K562 (cell line): ENCODE measurements around the gene MYO10. TPM values are rescaled to one million over a fixed set of nuclear protein-coding genes. Genes with fewer than 3 reads are reported as not detected.

Source experiments
- ATAC-seq: fragments of 200-7000 bp; cut with Tn5 transposase; 3 replicates; pipeline ENCODE4 v1.9.1; 2020; ENCODE audit warnings: moderate library complexity
- BruUV-seq: library from RNA; stranded (reverse); fragments of 400-500 nt; replicated peaks from 2 replicates; lab custom pipeline; 2021; lab: Mats Ljungman, UMichigan
- CTCF ChIA-PET: fragments of 300-600 bp; formaldehyde crosslinking; extraction: SDS; loops from one replicate; lab custom pipeline; 2021; ENCODE audit warnings: low intra/inter-chr PET ratio; lab: Yijun Ruan, JAX
- POLR2A ChIA-PET: fragments of 300-600, 350-650 bp; sonication (Branson Sonifier 250); formaldehyde crosslinking; extraction: SDS; loops from one replicate; lab custom pipeline; 2021; ENCODE audit warnings: antibody characterized with exemption, inconsistent platforms; lab: Yijun Ruan, JAX
- DNase-seq, 4 experiments: peaks; one replicate each; pipeline versions ENCODE4 v3.0.0 to v3.0.0-alpha.2; 2011 to 2018; ENCODE audit warnings: low spot score in 3 of 4, mixed read lengths in 3 of 4; ENCODE audit errors: extremely low read depth in 1 of 4
- FAIRE-seq: peaks from 2 replicates; lab custom pipeline; 2011; peaks lifted over from hg19 to GRCh38; lab: Jason Lieb, UNC
- H2AFZ ChIP-seq: 2 replicates; pipeline ENCODE4 v1.6.0; 2011; ENCODE audit warnings: low read depth, low read length, control low read depth, inconsistent platforms
- H3K27ac ChIP-seq: fragments of 200-600 bp; 3 replicates; pipeline ENCODE4 v1.8.0; 2011; ENCODE audit warnings: low read depth, mild to moderate bottlenecking, control low read depth, inconsistent platforms, low read length, moderate library complexity, mixed read lengths; ENCODE audit errors: extremely low read depth
- H3K27me3 ChIP-seq, 2 experiments: fragments of 300-600 bp in 1 of 2; 2 replicates in 1 of 2; 3 replicates in 1 of 2; pipeline versions ENCODE4 v1.6.0 to v1.8.0; 2011; ENCODE audit warnings: inconsistent platforms in 2 of 2, low read length in 2 of 2, mild to moderate bottlenecking in 1 of 2, mixed read lengths in 1 of 2, moderate library complexity in 1 of 2; ENCODE audit not compliant: control insufficient read depth in 2 of 2, insufficient read depth in 2 of 2
- H3K36me3 ChIP-seq: fragments of 300-600 bp; 3 replicates; pipeline ENCODE4 v1.8.0; 2011; ENCODE audit warnings: mild to moderate bottlenecking, low read length, inconsistent platforms; ENCODE audit not compliant: control insufficient read depth, insufficient read depth
- H3K4me1 ChIP-seq, 2 experiments: fragments of 200-600 bp in 1 of 2; replicated peaks in 1 of 2; 2 replicates in 1 of 2; 3 replicates in 1 of 2; pipeline versions ENCODE4 v1.5.1 to v1.8.0; 2011; ENCODE audit warnings: inconsistent platforms in 2 of 2, low read length in 2 of 2, mild to moderate bottlenecking in 1 of 2, mixed read lengths in 1 of 2, moderate library complexity in 1 of 2; ENCODE audit not compliant: control insufficient read depth in 2 of 2, insufficient read depth in 2 of 2
- H3K4me2 ChIP-seq: 2 replicates; pipeline ENCODE4 v1.6.1; 2011; ENCODE audit warnings: low read length, control low read depth, inconsistent platforms, mixed read lengths; ENCODE audit not compliant: insufficient read depth
- H3K4me3 ChIP-seq: fragments of 200-600 bp; sonication (generic), shearing (Covaris generic); 2 replicates; pipeline ENCODE4 v1.5.1; 2016; ENCODE audit warnings: control low read depth, inconsistent platforms
- H3K79me2 ChIP-seq: fragments of 200-600 bp; 3 replicates; pipeline ENCODE4 v1.8.0; 2011; ENCODE audit warnings: low read length, inconsistent platforms; ENCODE audit not compliant: control insufficient read depth, insufficient read depth
- H3K9ac ChIP-seq, 2 experiments: 2 replicates each; pipeline versions ENCODE4 v1.6.0 to v1.6.1; 2011; ENCODE audit warnings: low read depth in 2 of 2, low read length in 2 of 2, control low read depth in 1 of 2, inconsistent platforms in 1 of 2, mild to moderate bottlenecking in 1 of 2, mixed read lengths in 1 of 2; ENCODE audit not compliant: insufficient read depth in 1 of 2
- H3K9me1 ChIP-seq: one replicate; pipeline ENCODE4 v1.6.0; 2011; ENCODE audit warnings: inconsistent platforms, mild to moderate bottlenecking, low read length, moderate library complexity; ENCODE audit not compliant: control insufficient read depth, insufficient read depth
- H3K9me3 ChIP-seq: replicated peaks from 2 replicates; pipeline ENCODE4 v1.5.1; 2011; ENCODE audit warnings: low read depth, low read length, inconsistent platforms; ENCODE audit not compliant: control insufficient read depth, insufficient read depth
- H4K20me1 ChIP-seq: replicated peaks from 2 replicates; pipeline ENCODE4 v1.6.1; 2011; ENCODE audit warnings: low read length, inconsistent platforms, mixed read lengths; ENCODE audit not compliant: control insufficient read depth, insufficient read depth
- BRCA1 ChIP-seq, 2 experiments: fragments of 450-650 bp in 1 of 2; sonication (generic) in 1 of 2; formaldehyde crosslinking in 1 of 2; IDR thresholded peaks; 2 replicates each; pipeline versions ENCODE4 v1.5.0 to v1.6.1; 2017 to 2020; ENCODE audit warnings: mild to moderate bottlenecking in 1 of 2, missing genetic modification reagents in 1 of 2
- HDAC2 ChIP-seq: fragments of 450-650 bp; IDR thresholded peaks from 2 replicates; pipeline ENCODE4 v1.6.1; 2016; ENCODE audit warnings: mild to moderate bottlenecking
- IRF1 ChIP-seq: sonication (generic); formaldehyde crosslinking; IDR thresholded peaks from 2 replicates; pipeline ENCODE4 v1.8.0; 2022; ENCODE audit warnings: missing genetic modification reagents, mild to moderate bottlenecking, borderline replicate concordance
- RBM22 ChIP-seq: fragments of 200-400 bp; formaldehyde crosslinking; IDR thresholded peaks from 2 replicates; pipeline ENCODE4 v1.6.1; 2018; ENCODE audit warnings: low read length, low read depth; ENCODE audit not compliant: poor library complexity, severe bottlenecking
- TAL1 ChIP-seq: fragments of 450-650 bp; IDR thresholded peaks from 2 replicates; pipeline ENCODE4 v1.6.1; 2016; ENCODE audit warnings: mild to moderate bottlenecking
- ZNF830 ChIP-seq: fragments of 250-450 bp; sonication (Bioruptor Pico); IDR thresholded peaks from 2 replicates; pipeline ENCODE4 v1.5.0; 2021; ENCODE audit warnings: mild to moderate bottlenecking
- WGBS: fragments of 100-300 bp; shearing (Covaris generic); methylation state at CpG from one replicate; pipeline ENCODE4 v1.1.6; 2016; ENCODE audit warnings: low coverage, mixed read lengths; ENCODE audit not compliant: insufficient coverage; ENCODE audit errors: missing lambda C conversion rate; 5-methylcytosine and 5-hydroxymethylcytosine counted together
- in situ Hi-C: fragments of 300-500 bp; cut with MboI; formaldehyde crosslinking; loops from 4 replicates; pipeline ENCODE4 v1.15.0; 2018; ENCODE audit warnings: inconsistent platforms, mixed read lengths
- intact Hi-C: fragments of 100-400 bp; cut with micrococcal nuclease; formaldehyde crosslinking; loops from 2 replicates; pipeline ENCODE4 v1.14.2; 2022
- polyA plus RNA-seq, 8 experiments: library from polyadenylated mRNA; depleted of rRNA in 4 of 8; stranded (reverse) in 5 of 8; unstranded in 3 of 8; fragments of >200 nt; fragmentation: Nextera tagmentation in 2 of 8; fragmentation: Illumina TruSeq in 1 of 8; extraction: Ambion mirVana in 2 of 8; extraction: Trizol in 1 of 8; gene quantifications; 2 replicates each; pipeline versions ENCODE4 v1.2.1 to v1.2.3, GENCODE V29; 2011 to 2014; ENCODE audit warnings: inconsistent platforms in 1 of 8, missing spikeins in 1 of 8
- total RNA-seq, 7 experiments: library from RNA; depleted of rRNA in 6 of 7; stranded (reverse); fragments of >200 nt in 6 of 7; fragmentation: Illumina TruSeq in 2 of 7; extraction: Trizol in 2 of 7; gene quantifications; 2 replicates each; pipeline versions ENCODE4 v1.2.1 to v1.2.3, GENCODE V29; 2011 to 2021; ENCODE audit warnings: low replicate concordance in 1 of 7

MYO10 gene
- total and polyA plus RNA-seq, 9 of the 15 experiments (the other 6 are each of a cell fraction or from before 2014, with no cell fraction given) = 0.04 to 0.24 TPM; not detected in 7

GRCh38 chr5:16885635-16886365, 50.3 kb downstream of the MYO10 start:
- no peak overlapping the region for H3K9ac ChIP-seq
- ChIA-PET CTCF (no interaction called here), POLR2A (interaction anchor here (0.6 to 1.0 kb wide), 2 partner anchors 22 to 23 kb away, joined by 3 read pairs; no protein-coding TSS in a partner anchor)
- no peak overlapping the region for H3K4me3 ChIP-seq
- H3K9me3 ChIP-seq = no peaks in the 10 kb centered on the region
- no peak for TF ChIP-seq TAL1
- ATAC-seq = no peak
- in situ Hi-C loops = no loop called here
- 1% methylated on average over 12 of the region's 13 CpGs for WGBS
- no TSS peak for BruUV-seq
- H3K36me3 ChIP-seq = no peaks in the 10 kb centered on the region
- H3K27ac ChIP-seq = no peak overlapping the region
- no peaks in the 10 kb centered on the region for H3K9me1 ChIP-seq
- FAIRE-seq = no peak
- intact Hi-C loops = no loop called here
- no peak for DNase-seq
- no peaks in the 10 kb centered on the region for H3K79me2 ChIP-seq
- H3K27me3 ChIP-seq = no peaks in the 10 kb centered on the region
- no peak overlapping the region for H2AFZ ChIP-seq
- no peaks in the 10 kb centered on the region for H4K20me1 ChIP-seq
- H3K4me1 ChIP-seq = no peaks in the 10 kb centered on the region
- no peak overlapping the region for H3K4me2 ChIP-seq

- CTCF ChIA-PET = no interaction called here
- FAIRE-seq = no peak
- H3K4me2 ChIP-seq = no peak overlapping the region
- TF ChIP-seq IRF1 = no peak
- no peak for TF ChIP-seq HDAC2
- TF ChIP-seq BRCA1 (IDR thresholded peaks at IDR 0.05) = no peak
- TF ChIP-seq BRCA1 (CRISPR knock-in tag; IDR thresholded peaks at IDR 0.05) = no peak
- TF ChIP-seq ZNF830 (CRISPR knock-in tag) = no peak
- no peak for TF ChIP-seq RBM22
Observed at GRCh38 chr5:16884595-16884994, 51.5 kb downstream of the MYO10 start.

More at GRCh38 chr5:16884595-16884994, 51.5 kb downstream of the MYO10 start:
- H3K27ac ChIP-seq = no peak overlapping the region
- intact Hi-C loops (no loop called here), in situ Hi-C loops (no loop called here)
- H3K4me1 ChIP-seq = no peaks in the 10 kb centered on the region
- H3K4me3 ChIP-seq = no peak overlapping the region
- 0% methylated on average over 4 of the region's 4 CpGs for WGBS
- BruUV-seq = no TSS peak
- H3K9me3 ChIP-seq = no peaks in the 10 kb centered on the region
- no peaks in the 10 kb centered on the region for H3K27me3 ChIP-seq
- no peaks in the 10 kb centered on the region for H4K20me1 ChIP-seq
- no peak for DNase-seq
- ATAC-seq = no peak
- H3K9ac ChIP-seq = no peak overlapping the region
- no peaks in the 10 kb centered on the region for H3K79me2 ChIP-seq
- no peak overlapping the region for H2AFZ ChIP-seq
- no peaks in the 10 kb centered on the region for H3K9me1 ChIP-seq
- POLR2A ChIA-PET = no interaction called here
- H3K36me3 ChIP-seq = no peaks in the 10 kb centered on the region
